HG02571 (cell line): ENCODE measurements around the gene MYH7B.

ENCODE experiments used
- ATAC-seq: cut with Tn5 transposase; IDR thresholded peaks from one replicate; pipeline ENCODE4 v1.9.1; 2021; ENCODE audit warnings: mild to moderate bottlenecking, moderate library complexity; ENCODE audit not compliant: unreplicated experiment

The MYH7B gene

DNA sequence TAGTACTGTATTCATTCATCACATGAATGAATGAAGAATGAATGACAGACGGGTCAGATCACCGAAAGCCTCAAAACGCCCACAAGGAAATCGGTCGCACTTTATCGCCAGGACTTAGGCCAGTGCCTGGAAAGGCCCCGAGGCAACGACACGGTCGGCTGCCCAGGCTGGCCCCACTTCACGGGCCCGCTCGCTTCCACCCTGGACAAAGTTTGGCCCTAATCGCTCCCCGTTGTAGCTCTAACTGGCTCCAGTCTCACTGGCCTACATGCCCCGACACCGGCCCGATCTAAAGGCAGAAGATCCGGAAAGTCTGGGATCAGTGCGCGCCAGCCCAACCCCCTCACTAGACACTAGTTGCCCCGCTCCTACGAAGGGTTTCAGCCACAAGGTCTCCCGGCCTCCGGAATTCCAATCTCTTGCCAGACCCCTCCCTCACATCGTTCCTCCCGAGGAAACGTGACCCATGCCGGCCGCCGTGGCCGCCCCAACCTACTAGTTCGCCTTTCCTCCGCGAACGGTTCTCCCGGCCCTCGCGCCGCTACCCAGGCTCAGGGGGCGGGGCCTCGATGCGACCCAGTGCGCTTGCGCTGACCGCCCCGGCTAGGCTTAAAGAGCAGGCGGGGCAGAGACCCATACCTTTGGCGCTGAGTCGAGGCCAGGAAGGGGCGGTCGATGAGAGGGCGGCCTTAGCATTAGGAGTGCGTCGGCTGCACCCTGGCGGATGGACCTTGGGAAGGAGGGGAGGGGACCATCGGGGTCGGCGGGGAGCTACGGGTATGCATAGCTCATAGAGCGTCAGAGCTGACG, at the start of gene MYH7B, which contains the start of gene GSS:
Gene MYH7B (plus strand): TSS at position 638 of the 810 bp plus-strand sequence. CDS start 22,138 bp downstream, outside the sequence.
Gene GSS (minus strand): TSS at position 576 of the 810 bp plus-strand sequence. CDS start 3,954 bp downstream, outside the sequence.
- peak; percentile 86 for ATAC-seq

DNA sequence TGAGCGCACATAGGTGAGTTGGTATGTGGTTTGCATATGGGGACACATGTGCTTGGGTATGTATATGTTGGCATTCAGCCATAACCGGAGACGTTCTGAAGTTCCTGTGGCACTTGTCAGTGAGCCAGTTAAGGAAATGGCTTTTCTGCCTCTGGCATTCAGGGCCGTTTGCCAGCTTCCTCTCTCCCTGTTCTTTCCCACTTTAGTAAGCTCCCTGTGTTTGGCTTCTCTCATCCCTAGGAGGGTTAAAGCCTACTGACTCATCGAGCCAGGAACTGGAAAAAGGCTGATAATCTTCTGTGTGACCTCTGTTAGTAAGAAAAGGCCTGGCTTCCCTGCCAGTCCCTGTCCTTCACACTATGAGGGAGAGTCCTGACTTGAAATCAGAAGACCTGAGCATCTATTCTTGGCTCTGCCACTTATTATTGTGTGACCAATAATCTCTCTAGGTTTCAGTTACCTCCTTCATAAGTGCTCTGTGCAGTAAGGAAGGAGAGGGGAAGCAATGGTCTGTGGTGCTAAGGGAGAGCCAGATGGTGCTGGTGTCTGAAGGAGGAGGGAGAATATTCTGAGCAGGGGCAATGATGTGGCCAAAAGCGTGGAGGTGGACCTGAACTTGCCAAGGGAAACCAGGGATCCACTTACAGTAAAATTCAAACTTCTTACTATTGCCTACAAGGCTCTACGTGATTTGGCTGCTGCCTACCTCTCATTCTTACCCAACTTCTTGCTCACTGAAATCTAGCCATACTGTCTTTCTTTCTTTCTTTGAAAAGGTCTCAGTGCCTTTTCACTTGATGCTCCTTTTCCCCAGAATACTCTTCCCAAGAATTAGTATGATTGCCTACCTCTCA, 47.8 kb upstream of the MYH7B start:
- ATAC-seq = no peak

DNA sequence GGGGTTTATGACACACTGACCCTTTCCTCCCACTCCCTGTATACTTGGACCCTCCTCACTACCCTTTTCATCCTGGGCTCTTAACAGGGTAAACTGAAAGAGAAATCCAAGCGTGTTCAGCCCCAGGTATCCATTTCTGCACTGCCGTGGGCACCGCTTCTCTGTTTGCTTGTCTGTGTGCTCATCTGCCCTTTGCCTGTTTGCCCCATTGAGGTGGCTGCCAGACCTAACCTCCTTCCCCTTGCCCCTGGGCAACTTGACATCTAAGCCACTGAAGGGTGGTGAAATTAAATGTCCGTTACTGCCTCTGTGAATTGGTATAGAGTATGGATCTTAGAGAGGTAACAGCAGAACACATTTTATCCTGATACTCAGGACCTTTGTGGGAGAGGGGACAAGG, 40.5 kb upstream of the MYH7B start:
- no peak for ATAC-seq

- ATAC-seq = no peak
Observed at GRCh38 chr20:34915749-34916455, 39.8 kb upstream of the MYH7B start.

- ATAC-seq = no peak
Observed at GRCh38 chr20:34916774-34917354, 38.8 kb upstream of the MYH7B start.

DNA sequence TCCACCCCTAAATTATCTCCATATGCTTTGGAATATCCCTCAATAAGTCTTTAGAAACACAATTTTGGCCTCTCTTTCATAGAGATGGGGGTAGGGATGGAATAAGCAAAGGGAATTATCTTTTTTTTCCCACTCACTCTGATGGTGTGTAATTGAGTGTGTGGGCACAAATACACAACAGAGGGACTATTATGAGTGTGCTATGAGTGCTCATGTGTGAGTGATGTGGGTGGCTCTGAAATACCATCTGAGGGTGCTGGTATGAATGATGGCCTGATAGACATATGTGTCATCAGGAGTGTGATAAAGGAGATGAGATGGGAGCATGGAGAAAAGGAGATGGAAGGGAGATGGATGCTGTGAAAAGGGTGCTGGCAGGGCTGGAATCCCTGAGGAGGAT, 35.6 kb upstream of the MYH7B start:
- ATAC-seq = no peak

DNA sequence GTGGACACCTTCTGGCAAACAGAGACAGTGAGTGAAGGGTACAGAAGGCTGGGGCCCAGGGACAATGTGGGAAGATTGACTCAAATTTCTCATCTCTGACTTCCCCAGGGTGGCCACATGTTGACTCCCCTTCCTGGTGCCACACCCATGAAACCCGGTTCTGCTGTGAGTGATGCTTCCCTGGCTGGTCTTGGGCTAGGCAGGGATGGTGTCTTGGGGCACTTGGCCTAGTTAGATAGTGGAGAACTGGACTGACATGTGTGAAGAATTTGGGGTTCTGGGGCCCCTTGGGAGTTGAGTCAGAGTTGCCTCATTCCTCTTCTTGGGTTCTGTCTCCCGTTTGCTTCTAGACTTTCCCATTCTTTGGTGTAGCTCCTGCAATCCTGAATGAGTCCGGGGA, 34.2 kb upstream of the MYH7B start:
- ATAC-seq = no peak

DNA sequence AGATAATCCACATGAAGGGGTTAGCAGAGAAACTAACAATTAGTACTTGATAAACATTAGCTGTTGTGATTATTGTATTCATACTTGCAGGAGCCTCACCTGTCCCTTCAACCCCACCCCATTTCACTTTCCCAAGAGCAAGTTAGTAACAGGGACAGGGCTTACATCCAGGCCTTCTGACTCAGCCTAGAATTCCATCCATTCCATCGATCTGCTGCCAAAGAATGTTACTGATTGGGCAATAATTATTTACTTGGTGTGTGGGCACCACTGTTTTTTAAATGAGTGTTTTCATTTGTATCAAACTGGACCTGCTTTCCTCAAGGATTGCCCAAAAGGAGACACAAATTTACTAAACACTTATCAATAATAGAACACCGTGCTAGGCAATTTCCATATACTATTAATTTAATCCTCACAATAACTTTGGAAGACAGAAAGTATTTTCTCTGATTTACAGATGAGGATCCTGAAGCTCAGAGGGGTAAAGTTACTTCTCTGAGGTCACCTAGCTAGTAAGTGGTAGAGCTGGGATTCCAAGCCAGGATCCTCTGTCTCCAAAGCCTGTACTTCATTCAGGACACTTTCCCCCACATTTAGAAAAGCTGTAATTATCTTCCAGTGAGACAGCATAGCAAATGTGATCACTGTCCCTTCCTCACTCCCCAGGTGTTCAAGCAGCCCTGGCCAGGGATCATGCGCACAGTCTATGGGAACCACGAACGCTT, 32.9 kb upstream of the MYH7B start:
- ATAC-seq = no peak

- ATAC-seq = no peak
Observed at GRCh38 chr20:34923414-34923813, 32.3 kb upstream of the MYH7B start.

DNA sequence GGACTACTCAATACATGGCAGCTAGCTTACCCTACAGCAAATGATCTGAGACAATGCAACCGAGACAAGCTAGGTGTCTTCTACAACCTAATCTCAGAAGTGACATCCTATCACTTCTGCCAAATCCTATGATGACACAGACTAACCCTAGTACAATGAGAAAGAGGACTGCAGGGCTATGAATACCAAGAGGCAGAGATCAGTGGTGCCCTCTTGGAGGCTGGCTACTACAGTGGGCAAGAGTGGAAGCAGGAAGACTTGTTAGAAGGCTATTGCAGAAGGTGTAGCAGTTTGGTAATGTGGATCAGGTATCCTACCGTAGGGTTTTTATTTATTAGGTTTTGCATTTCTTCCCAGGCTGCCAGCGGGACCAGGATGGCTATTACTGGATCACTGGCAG, 30.3 kb upstream of the MYH7B start:
- ATAC-seq = no peak

- ATAC-seq = no peak
Observed at GRCh38 chr20:34925981-34926380, 29.7 kb upstream of the MYH7B start.

- no peak for ATAC-seq
Observed at GRCh38 chr20:34926581-34926980, 29.1 kb upstream of the MYH7B start.

DNA sequence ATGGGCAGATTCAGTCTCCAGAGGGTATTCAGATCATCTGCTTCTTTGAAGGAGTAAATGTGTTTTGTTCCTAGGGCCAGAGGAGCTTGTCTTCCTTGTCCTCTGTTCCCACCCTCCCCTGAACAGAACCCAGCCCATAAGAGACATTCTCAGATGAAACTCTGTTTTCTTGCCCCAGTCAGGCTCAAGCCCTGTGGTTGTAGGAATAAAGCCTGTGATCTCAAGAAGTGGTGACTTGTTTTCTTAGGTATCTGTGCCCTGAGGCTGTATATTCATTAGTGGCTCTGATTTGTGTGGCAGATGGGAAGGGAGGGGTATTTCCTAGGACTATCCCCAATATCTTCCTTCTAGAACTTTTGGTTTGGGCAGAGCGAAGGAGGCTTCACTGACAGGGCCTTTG, 27.9 kb upstream of the MYH7B start:
- no peak for ATAC-seq

GRCh38 chr20:34928411-34928810, 27.3 kb upstream of the MYH7B start:
- ATAC-seq = no peak

DNA sequence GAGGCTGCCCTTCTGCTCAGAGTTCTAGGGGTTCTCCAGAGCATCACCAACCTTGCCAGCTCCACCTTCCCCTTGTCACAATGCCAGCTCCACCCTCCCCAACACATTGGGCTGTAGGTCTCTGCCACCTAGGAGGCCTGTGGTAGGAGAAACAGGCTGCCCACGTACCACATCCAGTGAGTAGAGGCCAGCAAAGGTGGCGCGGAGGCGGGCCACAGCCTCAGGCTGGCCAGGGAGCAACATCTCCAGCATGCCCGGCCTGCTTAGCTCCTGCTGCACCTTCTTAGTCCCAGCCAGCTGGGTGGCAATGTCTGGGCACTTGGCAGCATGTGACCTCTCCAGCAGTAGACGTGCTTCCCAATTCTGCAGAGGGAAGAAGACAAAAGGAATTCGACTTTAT, 23.9 kb upstream of the MYH7B start:
- ATAC-seq = no peak

DNA sequence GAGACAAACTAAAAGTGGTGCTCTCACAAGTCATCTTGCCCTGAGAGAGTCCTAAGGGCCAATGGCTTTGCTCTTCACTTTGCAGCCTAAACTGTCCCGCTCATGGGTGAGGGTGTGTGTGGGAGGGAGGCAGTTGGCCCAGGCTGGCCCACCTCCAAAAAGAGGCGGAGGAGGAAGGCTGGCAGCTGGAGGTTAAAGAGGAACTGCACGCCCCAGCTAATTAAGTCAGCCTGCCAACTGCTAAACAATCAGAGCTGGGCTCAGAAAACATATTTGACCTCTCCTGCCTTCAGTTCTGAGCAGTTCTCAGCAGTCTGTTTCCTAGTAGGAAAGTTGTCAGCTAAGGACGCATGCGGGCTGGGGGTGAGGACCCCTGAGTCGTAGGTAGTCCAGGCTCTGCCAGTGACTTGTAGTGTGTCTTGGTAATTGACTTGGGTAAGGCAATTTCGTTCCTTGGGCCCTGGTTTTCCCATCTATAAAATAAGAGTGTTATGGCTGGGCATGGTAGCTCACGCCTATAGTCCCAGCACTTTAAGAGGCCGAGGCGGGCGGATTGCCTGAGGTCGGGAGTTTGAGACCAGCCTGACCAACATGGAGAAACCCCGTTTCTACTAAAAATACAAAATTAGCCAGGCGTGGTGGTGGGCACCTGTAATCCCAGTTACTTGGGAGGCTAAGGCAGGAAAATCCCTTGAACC, 17.1 kb upstream of the MYH7B start:
- ATAC-seq = no peak

DNA sequence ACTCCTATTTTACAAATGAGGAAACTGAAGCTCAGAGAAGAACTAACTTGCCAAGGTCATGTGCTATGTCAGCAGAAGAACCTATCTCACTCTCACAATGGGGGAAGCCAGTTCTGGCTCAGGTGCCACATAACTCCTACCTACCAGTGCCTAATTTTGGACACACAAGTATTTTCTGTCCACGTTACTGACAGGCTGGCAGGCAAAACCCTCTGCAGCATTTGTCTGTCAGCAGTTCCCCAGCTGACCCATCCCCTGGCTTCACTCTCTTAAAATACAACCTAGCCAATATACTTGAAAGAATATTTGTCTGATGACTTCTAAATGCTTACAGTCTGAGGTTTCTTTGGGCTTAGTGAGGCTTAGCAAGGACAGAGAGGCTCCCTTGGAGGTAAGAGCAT, 15.6 kb upstream of the MYH7B start:
- ATAC-seq = no peak

GRCh38 chr20:34941226-34941625, 14.4 kb upstream of the MYH7B start:
- ATAC-seq = no peak

GRCh38 chr20:34942301-34942700, 13.4 kb upstream of the MYH7B start:
- no peak for ATAC-seq
